HCT116 (cell line): ENCODE data around the gene MYBPC3. TPM values are rescaled to one million over a fixed set of nuclear protein-coding genes. Genes with fewer than 3 reads are reported as not detected.

Source experiments
- ATAC-seq: fragments of 200-7000 bp; cut with Tn5 transposase; 2 replicates; pipeline ENCODE4 v1.9.1; 2020; ENCODE audit warnings: mild to moderate bottlenecking, moderate library complexity
- BruUV-seq: library from RNA; stranded (reverse); fragments of 400-500 nt; replicated peaks from 2 replicates; lab custom pipeline; 2021; lab: Mats Ljungman, UMichigan
- CTCF ChIA-PET: fragments of 300-600 bp; sonication (Branson Sonifier 250); formaldehyde crosslinking; loops from one replicate; lab custom pipeline; 2021; ENCODE audit warnings: antibody characterized with exemption; lab: Charles Lee
- POLR2A ChIA-PET: fragments of 300-600, 350-600 bp; sonication (Branson Sonifier 250); formaldehyde crosslinking; loops from one replicate; lab custom pipeline; 2021; ENCODE audit warnings: antibody characterized with exemption; lab: Charles Lee
- RAD21 ChIA-PET, 2 experiments: fragments of 300-600 bp; sonication (Branson Sonifier 250); formaldehyde crosslinking; loops; one replicate each; lab custom pipeline; 2023; ENCODE audit warnings: low total read pairs in 2 of 2; ENCODE audit not compliant: uncharacterized antibody in 2 of 2, unreplicated experiment in 2 of 2, low non-redundant PET in 1 of 2; lab: Charles Lee
- DNase-seq: peaks from one replicate; pipeline ENCODE4 v3.0.0-alpha.2; 2010; ENCODE audit warnings: low read depth, low spot score
- H2AFZ ChIP-seq: fragments of 200-600 bp; shearing (Covaris generic), sonication (generic); 2 replicates; pipeline ENCODE4 v1.6.1; 2017; ENCODE audit warnings: low read depth, mixed run types, mixed read lengths, antibody characterized with exemption, low read length; ENCODE audit not compliant: poor library complexity, severe bottlenecking
- H3K27ac ChIP-seq: 2 replicates; pipeline ENCODE4 v1.5.1; 2012; ENCODE audit warnings: low read depth, low read length
- H3K27me3 ChIP-seq: fragments of 200-600 bp; sonication (generic); 2 replicates; pipeline ENCODE4 v1.6.1; 2016; ENCODE audit warnings: mixed run types, low read length, mixed read lengths; ENCODE audit not compliant: insufficient read depth
- H3K36me3 ChIP-seq, 2 experiments: fragments of 200-500 bp in 1 of 2; fragments of 200-600 bp in 1 of 2; sonication (Bioruptor generic) in 1 of 2; sonication (generic) in 1 of 2; 2 replicates each; pipeline versions ENCODE4 v1.5.1 to v1.6.1; 2014 to 2016; ENCODE audit warnings: low read length in 2 of 2, inconsistent platforms in 1 of 2, mixed read lengths in 1 of 2, mixed run types in 1 of 2; ENCODE audit not compliant: insufficient read depth in 2 of 2, control insufficient read depth in 1 of 2
- H3K4me1 ChIP-seq, 2 experiments: fragments of 200-600 bp in 1 of 2; sonication (generic) in 1 of 2; 2 replicates each; pipeline versions ENCODE4 v1.5.1 to v1.6.1; 2012 to 2017; ENCODE audit warnings: low read length in 2 of 2, inconsistent platforms in 1 of 2, mild to moderate bottlenecking in 1 of 2, mixed read lengths in 1 of 2, mixed run types in 1 of 2, moderate library complexity in 1 of 2; ENCODE audit not compliant: insufficient read depth in 2 of 2, control insufficient read depth in 1 of 2
- H3K4me2 ChIP-seq: fragments of 200-600 bp; sonication (generic); 2 replicates; pipeline ENCODE4 v1.6.1; 2017; ENCODE audit warnings: mixed run types, low read length, mixed read lengths
- H3K4me3 ChIP-seq, 2 experiments: fragments of 200-600 bp in 1 of 2; sonication (generic) in 1 of 2; replicated peaks in 1 of 2; 2 replicates each; pipeline ENCODE4 v1.5.1; 2011 to 2016; ENCODE audit warnings: low read length in 2 of 2, control low read depth in 1 of 2, low read depth in 1 of 2, mild to moderate bottlenecking in 1 of 2, mixed read lengths in 1 of 2, mixed run types in 1 of 2
- H3K79me2 ChIP-seq: fragments of 200-600 bp; sonication (generic); 2 replicates; pipeline ENCODE4 v1.6.1; 2017; ENCODE audit warnings: mild to moderate bottlenecking, mixed run types, low read length, moderate library complexity, mixed read lengths; ENCODE audit not compliant: insufficient read depth
- H3K9ac ChIP-seq: fragments of 200-600 bp; sonication (generic); 2 replicates; pipeline ENCODE4 v1.6.1; 2016; ENCODE audit warnings: low read length, mixed read lengths
- H3K9me2 ChIP-seq: fragments of 200-600 bp; sonication (generic), shearing (Covaris generic); 2 replicates; pipeline ENCODE4 v1.6.1; 2017; ENCODE audit warnings: mixed run types, mild to moderate bottlenecking, moderate library complexity; ENCODE audit not compliant: insufficient read depth
- H3K9me3 ChIP-seq, 2 experiments: fragments of 200-500 bp in 1 of 2; fragments of 200-600 bp in 1 of 2; sonication (Bioruptor generic) in 1 of 2; sonication (generic) in 1 of 2; 2 replicates each; pipeline ENCODE4 v1.6.1; 2014 to 2017; ENCODE audit warnings: low read length in 2 of 2, mixed read lengths in 2 of 2, inconsistent platforms in 1 of 2, low read depth in 1 of 2, mild to moderate bottlenecking in 1 of 2, mixed run types in 1 of 2, moderate library complexity in 1 of 2; ENCODE audit not compliant: control insufficient read depth in 1 of 2, insufficient read depth in 1 of 2
- H4K20me1 ChIP-seq: fragments of 200-600 bp; sonication (generic), shearing (Covaris generic); 2 replicates; pipeline ENCODE4 v1.6.1; 2017; ENCODE audit warnings: mixed run types, mild to moderate bottlenecking, moderate library complexity; ENCODE audit not compliant: insufficient read depth
- CEBPB ChIP-seq: IDR thresholded peaks from 2 replicates; pipeline ENCODE4 v1.6.1; 2012; ENCODE audit warnings: low read depth
- EZH2 ChIP-seq: fragments of 200-600 bp; sonication (generic); IDR thresholded peaks from 2 replicates; pipeline ENCODE4 v1.6.1; 2017; ENCODE audit warnings: antibody characterized with exemption, mixed run types
- EZH2phosphoT487 ChIP-seq: fragments of 200-600 bp; IDR thresholded peaks from 2 replicates; pipeline ENCODE4 v1.6.1; 2018; ENCODE audit warnings: antibody characterized with exemption, borderline replicate concordance
- FOSL1 ChIP-seq: IDR thresholded peaks from 2 replicates; pipeline ENCODE4 v1.6.1; 2012; ENCODE audit warnings: low read depth
- JUND ChIP-seq: IDR thresholded peaks from 2 replicates; pipeline ENCODE4 v1.6.1; 2012
- POLR2AphosphoS5 ChIP-seq: IDR thresholded peaks from 2 replicates; pipeline ENCODE4 v1.6.1; 2011; ENCODE audit warnings: mild to moderate bottlenecking, low read depth, low read length, moderate library complexity
- RAD21 ChIP-seq: IDR thresholded peaks from 2 replicates; pipeline ENCODE4 v1.6.1; 2012; ENCODE audit warnings: low read depth, mild to moderate bottlenecking
- SIN3A ChIP-seq: IDR thresholded peaks from 2 replicates; pipeline ENCODE4 v1.6.1; 2012; ENCODE audit warnings: low read depth
- SP1 ChIP-seq: IDR thresholded peaks from 2 replicates; pipeline ENCODE4 v1.6.1; 2012; ENCODE audit warnings: low read depth
- TCF7L2 ChIP-seq: IDR thresholded peaks from 2 replicates; pipeline ENCODE4 v1.7.0; 2011; ENCODE audit warnings: borderline replicate concordance, inconsistent platforms; ENCODE audit not compliant: insufficient read depth, insufficient read length; ENCODE audit errors: extremely low read depth
- intact Hi-C: fragments of 100-400 bp; cut with micrococcal nuclease; formaldehyde crosslinking; loops from 2 replicates; pipeline ENCODE4 v1.10.0; 2022
- total RNA-seq: library from RNA; stranded (reverse); gene quantifications from one replicate; pipeline ENCODE4 v1.2.1, GENCODE V29; 2021; ENCODE audit not compliant: unreplicated experiment
- TF ChIP-seq, protein P1 (sequence below): IDR thresholded peaks from 2 replicates; pipeline ENCODE4 v1.6.1; 2011; ENCODE audit warnings: mild to moderate bottlenecking, low read length, moderate library complexity; ENCODE audit not compliant: insufficient replicate concordance; ENCODE audit errors: extremely low read depth
- TF ChIP-seq, protein P2 (sequence below): IDR thresholded peaks from 2 replicates; pipeline ENCODE4 v1.6.1; 2012
- TF ChIP-seq, protein P3 (sequence below), 3 experiments: fragments of 200-600 bp in 1 of 3; sonication (generic) in 1 of 3; IDR thresholded peaks in 2 of 3; conservative IDR thresholded peaks in 1 of 3; 2 replicates each; pipeline ENCODE4 v1.5.1; 2012 to 2017; ENCODE audit warnings: low read depth in 2 of 3, low read length in 2 of 3, antibody characterized with exemption in 1 of 3, borderline replicate concordance in 1 of 3, control low read depth in 1 of 3, mild to moderate bottlenecking in 1 of 3, mixed read lengths in 1 of 3, mixed run types in 1 of 3, moderate library complexity in 1 of 3; ENCODE audit not compliant: insufficient read depth in 1 of 3

MYBPC3 gene
- total RNA-seq, 1 experiment from 2014 or later: 0.25 TPM

DNA sequence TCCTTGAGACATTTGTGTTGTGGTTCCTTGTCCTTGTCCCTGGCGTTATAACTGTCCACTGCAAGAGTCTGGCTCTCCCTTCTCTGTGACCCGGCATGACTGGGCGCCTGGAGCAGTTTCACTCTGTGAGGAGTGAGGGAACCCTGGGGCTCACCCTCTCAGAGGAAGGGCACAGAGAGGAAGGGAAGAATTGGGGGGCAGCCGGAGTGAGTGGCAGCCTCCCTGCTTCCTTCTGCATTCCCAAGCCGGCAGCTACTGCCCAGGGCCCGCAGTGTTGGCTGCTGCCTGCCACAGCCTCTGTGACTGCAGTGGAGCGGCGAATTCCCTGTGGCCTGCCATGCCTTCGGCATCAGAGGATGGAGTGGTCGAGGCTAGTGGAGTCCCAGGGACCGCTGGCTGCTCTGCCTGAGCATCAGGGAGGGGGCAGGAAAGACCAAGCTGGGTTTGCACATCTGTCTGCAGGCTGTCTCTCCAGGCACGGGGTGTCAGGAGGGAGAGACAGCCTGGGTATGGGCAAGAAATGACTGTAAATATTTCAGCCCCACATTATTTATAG, 23.0 kb downstream of the MYBPC3 start:
- RAD21 ChIA-PET: no interaction called here
- no peak for DNase-seq
- H3K4me2 ChIP-seq: no peak overlapping the region
- peaks cover 7 to 12% of the 10 kb centered on the region in 2 experiments; a peak in 3 of 4 replicates for H3K36me3 ChIP-seq
- CTCF ChIA-PET: no interaction called here
- H3K79me2 ChIP-seq: no peaks in the 10 kb centered on the region
- no peaks in the 10 kb centered on the region for H3K9me2 ChIP-seq
- H3K27me3 ChIP-seq: no peaks in the 10 kb centered on the region
- TF ChIP-seq, protein P1, sequence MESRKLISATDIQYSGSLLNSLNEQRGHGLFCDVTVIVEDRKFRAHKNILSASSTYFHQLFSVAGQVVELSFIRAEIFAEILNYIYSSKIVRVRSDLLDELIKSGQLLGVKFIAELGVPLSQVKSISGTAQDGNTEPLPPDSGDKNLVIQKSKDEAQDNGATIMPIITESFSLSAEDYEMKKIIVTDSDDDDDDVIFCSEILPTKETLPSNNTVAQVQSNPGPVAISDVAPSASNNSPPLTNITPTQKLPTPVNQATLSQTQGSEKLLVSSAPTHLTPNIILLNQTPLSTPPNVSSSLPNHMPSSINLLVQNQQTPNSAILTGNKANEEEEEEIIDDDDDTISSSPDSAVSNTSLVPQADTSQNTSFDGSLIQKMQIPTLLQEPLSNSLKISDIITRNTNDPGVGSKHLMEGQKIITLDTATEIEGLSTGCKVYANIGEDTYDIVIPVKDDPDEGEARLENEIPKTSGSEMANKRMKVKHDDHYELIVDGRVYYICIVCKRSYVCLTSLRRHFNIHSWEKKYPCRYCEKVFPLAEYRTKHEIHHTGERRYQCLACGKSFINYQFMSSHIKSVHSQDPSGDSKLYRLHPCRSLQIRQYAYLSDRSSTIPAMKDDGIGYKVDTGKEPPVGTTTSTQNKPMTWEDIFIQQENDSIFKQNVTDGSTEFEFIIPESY: no peak
- TF ChIP-seq EZH2 (no peak), TCF7L2 (no peak), SP1 (no peak), EZH2phosphoT487 (no peak), JUND (no peak), POLR2AphosphoS5 (no peak), CEBPB (no peak), RAD21 (no peak), FOSL1 (no peak), SIN3A (no peak)
- TF ChIP-seq, protein P2, sequence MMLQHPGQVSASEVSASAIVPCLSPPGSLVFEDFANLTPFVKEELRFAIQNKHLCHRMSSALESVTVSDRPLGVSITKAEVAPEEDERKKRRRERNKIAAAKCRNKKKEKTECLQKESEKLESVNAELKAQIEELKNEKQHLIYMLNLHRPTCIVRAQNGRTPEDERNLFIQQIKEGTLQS: no peak
- TF ChIP-seq, protein P3, sequence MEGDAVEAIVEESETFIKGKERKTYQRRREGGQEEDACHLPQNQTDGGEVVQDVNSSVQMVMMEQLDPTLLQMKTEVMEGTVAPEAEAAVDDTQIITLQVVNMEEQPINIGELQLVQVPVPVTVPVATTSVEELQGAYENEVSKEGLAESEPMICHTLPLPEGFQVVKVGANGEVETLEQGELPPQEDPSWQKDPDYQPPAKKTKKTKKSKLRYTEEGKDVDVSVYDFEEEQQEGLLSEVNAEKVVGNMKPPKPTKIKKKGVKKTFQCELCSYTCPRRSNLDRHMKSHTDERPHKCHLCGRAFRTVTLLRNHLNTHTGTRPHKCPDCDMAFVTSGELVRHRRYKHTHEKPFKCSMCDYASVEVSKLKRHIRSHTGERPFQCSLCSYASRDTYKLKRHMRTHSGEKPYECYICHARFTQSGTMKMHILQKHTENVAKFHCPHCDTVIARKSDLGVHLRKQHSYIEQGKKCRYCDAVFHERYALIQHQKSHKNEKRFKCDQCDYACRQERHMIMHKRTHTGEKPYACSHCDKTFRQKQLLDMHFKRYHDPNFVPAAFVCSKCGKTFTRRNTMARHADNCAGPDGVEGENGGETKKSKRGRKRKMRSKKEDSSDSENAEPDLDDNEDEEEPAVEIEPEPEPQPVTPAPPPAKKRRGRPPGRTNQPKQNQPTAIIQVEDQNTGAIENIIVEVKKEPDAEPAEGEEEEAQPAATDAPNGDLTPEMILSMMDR (IDR thresholded peaks at IDR 0.05 in 2 of 3, conservative IDR thresholded peaks at IDR 0.05 in 1 of 3; ENCODE audit: borderline replicate concordance in 1 of 3, insufficient read depth in 1 of 3, low read depth in 2 of 3, low read length in 2 of 3): no peak
- POLR2A ChIA-PET: no interaction called here
- H3K4me1 ChIP-seq: no peaks in the 10 kb centered on the region
- H3K9me3 ChIP-seq: no peaks in the 10 kb centered on the region
- no peak overlapping the region for H3K4me3 ChIP-seq
- H4K20me1 ChIP-seq: no peaks in the 10 kb centered on the region
- no peak overlapping the region for H2AFZ ChIP-seq
- no peak overlapping the region for H3K27ac ChIP-seq
- no peak for ATAC-seq
- H3K9ac ChIP-seq: no peak overlapping the region
- intact Hi-C loops: no loop called here
- BruUV-seq: no TSS peak
